ELF-1 (cell line): Measurements from ENCODE around the gene CNOT1.
A peak's percentile ranks its signal among the peaks of the same experiment; 100 is the strongest.
"Not testable (repeated sequence)": the region's sequence is repeated elsewhere in the genome, so short reads cannot be mapped to it uniquely, and the experiment has no call there.

ENCODE experiments used
- DNase-seq: peaks from one replicate; pipeline ENCODE4 v3.0.0-alpha.2; 2016; ENCODE audit warnings: low read depth, low spot score

CNOT1 gene

GRCh38 chr16:58638148-58639036 lies 8.8 kb upstream of the CNOT1 start:
- peak; percentile 80 for DNase-seq

GRCh38 chr16:58637021-58637420 lies 7.4 kb upstream of the CNOT1 start:
- not testable (repeated sequence) for DNase-seq

DNA sequence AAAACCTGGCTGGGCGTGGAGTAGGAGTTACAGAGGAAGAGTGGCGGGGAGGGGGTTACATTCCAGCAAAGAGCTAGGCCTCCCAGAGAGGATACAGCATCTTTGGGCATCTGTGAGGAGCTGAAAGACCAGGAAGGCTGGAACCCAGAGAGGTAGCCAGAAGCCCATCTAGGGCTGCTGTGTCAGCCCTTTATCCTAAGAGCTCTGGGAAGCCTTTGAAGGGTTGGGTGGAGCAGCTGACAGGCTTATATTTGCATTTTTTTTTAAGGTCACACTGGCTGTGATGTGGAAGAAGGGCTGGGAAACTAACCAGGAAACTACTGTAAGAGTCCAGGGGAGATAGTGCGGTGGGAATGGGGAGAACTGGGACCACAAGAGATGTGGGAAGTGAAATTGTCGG lies 6.8 kb upstream of the CNOT1 start:
- peak; percentile 27 for DNase-seq

DNA sequence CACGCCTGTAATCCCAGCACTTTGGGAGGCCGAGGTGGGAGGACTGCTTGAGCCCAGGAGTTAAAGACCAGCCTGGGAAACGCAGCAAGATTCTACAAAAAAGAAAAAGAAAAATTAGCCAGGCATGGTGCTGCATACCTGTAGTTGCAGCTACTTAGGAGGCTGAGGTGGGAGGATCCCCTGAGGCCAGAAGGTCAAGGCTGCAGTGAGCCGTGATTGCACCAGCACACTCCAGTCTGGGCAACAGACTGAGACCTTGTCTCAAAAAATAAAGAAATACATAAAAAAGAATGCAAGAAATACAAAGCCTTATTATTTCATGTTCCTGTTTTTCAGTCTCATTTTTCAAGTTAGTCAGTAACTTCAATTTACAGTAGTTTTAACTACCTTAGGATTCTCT lies 5.9 kb upstream of the CNOT1 start:
- no peak for DNase-seq

DNA sequence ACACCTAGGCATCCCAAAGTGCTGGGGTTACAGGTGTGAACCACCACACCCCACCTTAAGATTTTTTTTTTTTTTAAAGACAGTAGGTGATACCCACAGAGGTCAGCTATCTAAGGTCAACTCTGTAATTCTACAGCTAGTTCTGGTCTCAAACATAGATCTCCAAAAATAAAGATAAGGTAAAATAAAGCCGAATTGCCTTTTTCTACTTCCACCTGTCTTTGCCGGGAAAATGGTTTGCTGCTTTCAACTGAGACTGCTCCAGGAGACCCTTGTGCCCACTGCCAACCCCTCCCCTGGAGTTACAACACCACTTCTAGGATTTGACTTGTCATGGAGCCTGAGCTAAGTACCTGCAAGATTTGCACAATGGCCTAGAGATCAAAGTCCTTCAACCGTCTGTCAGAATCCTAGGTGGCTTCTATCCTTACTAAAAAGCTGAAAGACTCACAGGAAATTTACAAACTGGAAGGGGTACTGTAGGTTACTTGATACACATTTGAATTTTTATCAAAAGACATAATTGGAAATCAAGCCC lies 4.7 kb upstream of the CNOT1 start:
- no peak for DNase-seq

DNA sequence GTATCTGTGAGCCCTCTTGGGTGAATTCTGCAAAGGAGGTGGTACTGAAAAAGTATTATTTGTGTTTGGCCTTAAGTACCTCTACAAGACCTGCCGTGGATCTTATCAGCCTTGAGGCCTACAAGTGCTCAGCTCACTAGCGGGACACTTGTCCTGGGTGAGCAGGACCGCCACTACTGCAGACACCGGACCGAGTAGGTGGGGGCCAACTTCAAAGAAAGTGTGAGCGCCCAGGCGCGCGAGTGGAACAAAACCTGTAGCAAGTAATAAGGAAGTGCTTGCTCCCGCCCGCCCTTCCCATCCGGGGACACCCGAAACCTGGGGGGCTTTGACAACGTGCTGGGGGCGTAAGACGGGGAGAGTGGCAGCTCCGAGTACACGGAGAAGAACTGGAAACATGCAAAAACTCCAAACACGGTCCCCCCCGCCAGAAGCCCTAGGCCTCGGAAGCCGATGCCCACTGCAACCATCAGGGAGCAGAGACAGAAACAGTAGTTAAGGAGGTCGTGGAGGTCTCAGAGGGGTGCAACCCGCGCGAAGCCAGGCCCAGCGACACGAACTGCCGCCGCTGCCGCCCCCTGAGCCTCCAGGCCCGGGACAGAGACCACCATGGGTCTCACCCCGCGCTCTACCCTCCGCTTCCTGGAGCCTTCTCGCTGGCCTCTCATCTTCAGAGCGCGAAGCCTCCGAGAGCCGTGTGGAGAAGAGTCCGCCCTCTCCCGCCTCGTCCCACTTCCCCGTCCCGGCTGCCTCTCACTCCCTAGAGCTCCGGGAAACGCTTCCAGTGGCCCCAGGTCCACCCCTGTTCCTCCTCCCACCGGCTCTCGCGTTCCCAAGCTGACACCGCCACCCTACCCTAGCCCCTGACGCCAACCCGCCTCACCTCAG lies 537 bp downstream of the CNOT1 start:
- peak; percentile 52 for DNase-seq

GRCh38 chr16:58624209-58624608 lies 5.4 kb downstream of the CNOT1 start:
- DNase-seq: no peak

DNA sequence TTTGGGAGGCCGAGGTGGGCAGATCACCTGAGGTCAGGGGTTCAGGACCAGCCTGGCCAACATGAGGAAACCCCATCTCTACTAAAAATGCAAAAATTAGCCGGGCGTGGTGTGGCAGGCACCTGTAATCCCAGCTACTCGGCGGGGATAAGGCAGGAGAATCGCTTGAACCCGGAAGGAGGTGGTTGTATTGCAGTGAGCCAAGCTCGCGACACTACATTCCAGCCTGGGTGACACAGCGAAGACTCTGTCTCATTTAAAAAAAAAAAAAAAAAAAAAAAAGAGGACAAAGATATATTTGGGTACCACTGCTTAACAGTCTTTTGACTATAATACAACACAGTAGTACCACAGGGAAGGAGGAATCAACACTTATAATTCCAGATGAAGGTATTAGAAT lies 9.2 kb downstream of the CNOT1 start:
- no peak for DNase-seq

DNA sequence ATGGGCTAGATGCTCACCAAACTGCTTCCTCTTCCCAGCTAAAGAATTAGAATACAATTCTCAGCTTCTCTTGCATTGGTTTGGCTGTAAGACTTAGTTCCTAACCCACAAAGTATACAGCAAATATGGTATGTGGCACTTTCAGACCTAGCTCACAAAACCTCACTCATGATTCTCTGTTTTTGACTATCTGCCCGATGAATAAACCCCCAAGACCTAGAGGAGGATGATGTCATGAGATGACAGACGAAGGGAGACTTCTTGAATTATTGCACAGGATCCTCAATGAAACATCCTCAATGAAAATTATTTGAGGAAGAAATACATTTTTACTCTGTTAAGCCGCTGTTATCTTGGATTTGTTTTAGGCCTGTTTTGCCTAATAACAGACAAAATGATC lies 14.3 kb downstream of the CNOT1 start:
- no peak for DNase-seq

DNA sequence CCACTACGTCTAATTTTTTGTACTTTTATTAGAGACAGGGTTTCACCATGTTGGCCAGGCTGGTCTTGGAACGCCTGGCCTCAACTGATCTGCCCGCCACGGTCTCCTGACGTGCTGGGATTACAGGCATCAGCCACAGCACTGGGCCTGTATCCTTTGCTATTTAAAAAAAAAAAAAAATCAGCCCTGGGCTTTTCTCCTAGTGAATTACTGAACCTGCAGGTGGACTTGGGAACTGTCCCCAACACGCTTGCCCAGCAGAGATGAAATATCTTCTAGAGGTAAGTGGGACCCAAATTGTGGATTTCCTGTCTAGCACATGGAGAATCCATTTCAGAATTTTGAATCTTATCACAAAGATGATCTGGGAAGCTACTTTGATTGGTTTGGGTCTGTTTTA lies 14.8 kb downstream of the CNOT1 start:
- DNase-seq: no peak

GRCh38 chr16:58614212-58614611 lies 15.4 kb downstream of the CNOT1 start:
- DNase-seq: no peak

- DNase-seq: not testable (repeated sequence)
Measured at GRCh38 chr16:58612965-58613364, 16.7 kb downstream of the CNOT1 start.

DNA sequence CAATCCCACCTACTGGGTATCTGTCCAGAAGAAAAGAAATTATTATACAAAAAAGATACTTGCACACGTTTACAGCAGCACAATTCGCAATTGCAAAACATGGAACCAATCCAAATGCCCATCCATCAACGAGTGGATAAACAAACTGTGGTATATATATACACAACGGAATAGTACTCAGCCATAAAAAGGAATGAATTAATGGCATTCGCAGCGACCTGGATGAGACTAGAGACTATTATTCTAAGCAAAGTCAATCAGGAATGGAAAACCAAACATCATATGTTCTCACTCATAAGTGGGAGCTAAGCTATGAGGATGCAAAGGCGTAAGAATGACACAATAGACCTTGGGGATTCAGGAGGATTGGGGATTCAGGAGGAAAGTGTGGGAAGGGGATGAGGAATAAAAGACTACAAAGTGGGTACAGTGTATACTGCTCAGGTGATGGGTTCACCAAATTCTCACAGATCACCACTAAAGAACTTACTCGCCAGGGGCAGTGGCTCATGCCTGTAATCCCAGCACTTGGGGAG lies 21.0 kb downstream of the CNOT1 start:
- DNase-seq: no peak

GRCh38 chr16:58605562-58605961 lies 24.1 kb downstream of the CNOT1 start:
- no peak for DNase-seq

- DNase-seq: no peak
Measured at GRCh38 chr16:58591083-58591482, 38.5 kb downstream of the CNOT1 start.

GRCh38 chr16:58589326-58589905 lies 40.2 kb downstream of the CNOT1 start:
- no peak for DNase-seq

DNA sequence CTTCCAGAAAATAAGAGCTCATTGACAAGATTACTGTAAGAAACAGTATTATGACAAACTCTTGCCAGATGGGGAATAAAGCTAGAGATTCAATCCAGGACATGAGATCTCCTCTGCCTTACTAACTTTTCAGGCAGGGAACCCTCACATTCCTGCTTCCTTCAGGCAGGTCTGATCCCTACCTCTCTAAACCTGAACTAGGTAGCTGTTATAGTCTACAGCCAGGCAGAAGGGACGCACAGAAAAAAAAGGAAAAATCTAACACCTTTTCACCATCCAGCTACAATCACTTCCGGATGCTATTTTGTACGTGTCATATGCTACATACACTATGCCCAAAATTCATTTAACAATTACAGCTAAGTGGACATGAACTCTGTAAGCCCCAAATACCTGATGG lies 41.2 kb downstream of the CNOT1 start:
- DNase-seq: no peak

- no peak for DNase-seq
Measured at GRCh38 chr16:58586340-58587030, 43.1 kb downstream of the CNOT1 start.

- DNase-seq: no peak
Measured at GRCh38 chr16:58584831-58585505, 44.7 kb downstream of the CNOT1 start.

GRCh38 chr16:58582971-58583765 lies 46.5 kb downstream of the CNOT1 start:
- peak; percentile 3 for DNase-seq
